HG03439 (cell line): ENCODE measurements around the gene GBGT1.

Experiments used
- ATAC-seq: cut with Tn5 transposase; IDR thresholded peaks from one replicate; pipeline ENCODE4 v1.9.1; 2021; ENCODE audit warnings: mild to moderate bottlenecking, moderate library complexity; ENCODE audit not compliant: unreplicated experiment

GBGT1 gene

GRCh38 chr9:133104718-133105460, 58.8 kb downstream of the GBGT1 start:
- no peak for ATAC-seq

DNA sequence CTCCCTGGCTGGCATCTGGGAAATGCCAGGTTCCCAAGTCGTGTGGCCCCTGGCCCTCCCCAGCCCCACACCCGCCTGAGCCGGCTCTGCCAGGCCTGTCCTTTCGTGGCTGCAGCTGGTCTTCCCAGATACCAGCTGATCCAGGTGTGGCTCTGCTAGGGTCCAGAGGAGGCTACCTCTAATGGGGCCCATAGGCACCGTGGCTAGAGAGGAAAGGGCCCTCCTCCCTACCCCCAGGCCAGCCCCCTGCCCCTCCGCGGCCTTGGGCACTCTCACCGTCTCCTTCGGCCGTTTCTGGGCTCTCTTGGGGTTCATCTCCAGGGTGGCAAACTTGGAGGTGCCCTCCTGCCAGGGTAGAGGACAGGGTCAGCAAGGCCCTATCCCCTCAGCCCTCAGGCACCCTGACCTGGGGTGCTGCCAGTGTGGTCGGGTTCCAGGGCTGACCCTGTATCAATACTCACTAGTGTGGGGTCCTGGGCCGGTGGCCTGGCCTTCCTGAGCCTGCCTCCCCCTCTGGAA, 59.7 kb downstream of the GBGT1 start:
- no peak for ATAC-seq

- no peak for ATAC-seq
These were observed 60.3 kb downstream of the GBGT1 start for GRCh38 chr9:133103183-133103986.
